Adrenal gland (tissue), 5 donors: Measurements from ENCODE around the gene SYNDIG1.

Experiments
- POLR2A ChIP-seq, 2 donors: fragments of 450-650 bp; IDR thresholded peaks; one replicate each; pipeline ENCODE4 v1.6.1; 2017; ENCODE audit warnings: antibody characterized with exemption in 2 of 2, mild to moderate bottlenecking in 2 of 2, moderate library complexity in 1 of 2
- TF ChIP-seq, protein P1 (sequence below), 6 experiments: fragments of 450-650 bp in 4 of 6; fragments of 200-600 bp in 2 of 6; sonication (generic) in 1 of 6; IDR thresholded peaks; 1 replicate in 5 of 6; 2 replicates in 1 of 6; pipeline versions ENCODE4 v1.5.1 to v1.8.0; 2016 to 2021; ENCODE audit warnings: antibody characterized with exemption in 6 of 6, mild to moderate bottlenecking in 2 of 6, moderate library complexity in 1 of 6
- donor health status: DM: no; HTN: no; CAD: no.

DNA sequence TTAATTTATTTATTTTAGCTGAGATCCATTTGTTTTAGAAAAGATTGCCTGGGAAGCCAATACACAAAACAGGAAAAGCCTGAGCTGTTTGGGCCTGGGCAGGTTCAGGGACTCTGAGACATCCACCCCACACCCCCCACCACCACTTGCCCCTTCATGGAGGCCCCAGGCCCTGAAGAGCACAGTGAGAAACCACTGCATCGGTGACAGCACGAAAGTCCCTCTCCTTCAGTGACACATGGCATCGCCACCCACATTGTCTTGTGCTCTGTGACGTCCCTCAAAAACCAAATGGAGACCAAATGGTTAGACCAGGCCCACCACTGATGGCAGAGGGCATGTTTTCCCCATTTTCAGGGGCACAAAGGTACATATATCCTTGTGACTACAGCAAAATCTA lies 106.4 kb downstream of the SYNDIG1 start:
- TF ChIP-seq, protein P1, sequence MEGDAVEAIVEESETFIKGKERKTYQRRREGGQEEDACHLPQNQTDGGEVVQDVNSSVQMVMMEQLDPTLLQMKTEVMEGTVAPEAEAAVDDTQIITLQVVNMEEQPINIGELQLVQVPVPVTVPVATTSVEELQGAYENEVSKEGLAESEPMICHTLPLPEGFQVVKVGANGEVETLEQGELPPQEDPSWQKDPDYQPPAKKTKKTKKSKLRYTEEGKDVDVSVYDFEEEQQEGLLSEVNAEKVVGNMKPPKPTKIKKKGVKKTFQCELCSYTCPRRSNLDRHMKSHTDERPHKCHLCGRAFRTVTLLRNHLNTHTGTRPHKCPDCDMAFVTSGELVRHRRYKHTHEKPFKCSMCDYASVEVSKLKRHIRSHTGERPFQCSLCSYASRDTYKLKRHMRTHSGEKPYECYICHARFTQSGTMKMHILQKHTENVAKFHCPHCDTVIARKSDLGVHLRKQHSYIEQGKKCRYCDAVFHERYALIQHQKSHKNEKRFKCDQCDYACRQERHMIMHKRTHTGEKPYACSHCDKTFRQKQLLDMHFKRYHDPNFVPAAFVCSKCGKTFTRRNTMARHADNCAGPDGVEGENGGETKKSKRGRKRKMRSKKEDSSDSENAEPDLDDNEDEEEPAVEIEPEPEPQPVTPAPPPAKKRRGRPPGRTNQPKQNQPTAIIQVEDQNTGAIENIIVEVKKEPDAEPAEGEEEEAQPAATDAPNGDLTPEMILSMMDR (IDR thresholded peaks at IDR 0.05) = no peak
- TF ChIP-seq POLR2A (IDR thresholded peaks at IDR 0.05) = no peak
